Epithelial cell of proximal tubule (primary cell): ENCODE measurements around the gene ARHGEF37. TPM values are rescaled to one million over a fixed set of nuclear protein-coding genes. Genes with fewer than 3 reads are reported as not detected.

Experiments
- DNase-seq: peaks from one replicate; pipeline ENCODE4 v3.0.0-alpha.2; 2011; ENCODE audit warnings: low read depth
- H3K4me3 ChIP-seq: 2 replicates; pipeline ENCODE4 v1.5.1; 2011; ENCODE audit warnings: low read depth, mild to moderate bottlenecking, low read length
- total RNA-seq: library from RNA; depleted of rRNA; stranded (reverse); fragments of >200 nt; gene quantifications from 2 replicates; pipeline ENCODE4 v1.2.3, GENCODE V29; 2015
- TF ChIP-seq, protein P1 (sequence below): conservative IDR thresholded peaks from 2 replicates; pipeline ENCODE4 v1.5.1; 2012; ENCODE audit warnings: low read depth, mild to moderate bottlenecking, low read length

ARHGEF37 gene
- total RNA-seq, 1 donor from 2014 or later, result 2.7 TPM

DNA sequence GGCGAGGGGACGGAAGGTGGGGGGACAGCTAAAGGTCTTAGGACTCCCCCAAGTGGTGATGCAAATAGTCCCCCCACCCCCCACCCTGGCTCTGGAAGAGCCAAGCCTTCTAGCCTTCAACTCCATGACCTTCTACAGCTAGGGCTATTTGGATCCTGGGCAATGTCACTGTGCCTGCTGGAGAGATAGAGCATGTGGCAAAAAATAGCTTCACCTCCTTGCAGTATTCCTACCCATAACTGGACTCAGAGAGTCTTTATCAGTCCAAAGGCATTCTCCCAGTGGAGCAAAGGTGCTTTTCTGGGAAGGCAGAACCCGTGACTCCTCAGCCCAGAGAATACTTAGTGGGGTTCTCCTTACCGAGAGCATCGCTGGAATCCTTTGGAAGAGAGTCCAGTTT is 100.0 kb downstream of the ARHGEF37 start:
- no peak for DNase-seq
- TF ChIP-seq, protein P1, sequence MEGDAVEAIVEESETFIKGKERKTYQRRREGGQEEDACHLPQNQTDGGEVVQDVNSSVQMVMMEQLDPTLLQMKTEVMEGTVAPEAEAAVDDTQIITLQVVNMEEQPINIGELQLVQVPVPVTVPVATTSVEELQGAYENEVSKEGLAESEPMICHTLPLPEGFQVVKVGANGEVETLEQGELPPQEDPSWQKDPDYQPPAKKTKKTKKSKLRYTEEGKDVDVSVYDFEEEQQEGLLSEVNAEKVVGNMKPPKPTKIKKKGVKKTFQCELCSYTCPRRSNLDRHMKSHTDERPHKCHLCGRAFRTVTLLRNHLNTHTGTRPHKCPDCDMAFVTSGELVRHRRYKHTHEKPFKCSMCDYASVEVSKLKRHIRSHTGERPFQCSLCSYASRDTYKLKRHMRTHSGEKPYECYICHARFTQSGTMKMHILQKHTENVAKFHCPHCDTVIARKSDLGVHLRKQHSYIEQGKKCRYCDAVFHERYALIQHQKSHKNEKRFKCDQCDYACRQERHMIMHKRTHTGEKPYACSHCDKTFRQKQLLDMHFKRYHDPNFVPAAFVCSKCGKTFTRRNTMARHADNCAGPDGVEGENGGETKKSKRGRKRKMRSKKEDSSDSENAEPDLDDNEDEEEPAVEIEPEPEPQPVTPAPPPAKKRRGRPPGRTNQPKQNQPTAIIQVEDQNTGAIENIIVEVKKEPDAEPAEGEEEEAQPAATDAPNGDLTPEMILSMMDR, result no peak
- no peak overlapping the region for H3K4me3 ChIP-seq

DNA sequence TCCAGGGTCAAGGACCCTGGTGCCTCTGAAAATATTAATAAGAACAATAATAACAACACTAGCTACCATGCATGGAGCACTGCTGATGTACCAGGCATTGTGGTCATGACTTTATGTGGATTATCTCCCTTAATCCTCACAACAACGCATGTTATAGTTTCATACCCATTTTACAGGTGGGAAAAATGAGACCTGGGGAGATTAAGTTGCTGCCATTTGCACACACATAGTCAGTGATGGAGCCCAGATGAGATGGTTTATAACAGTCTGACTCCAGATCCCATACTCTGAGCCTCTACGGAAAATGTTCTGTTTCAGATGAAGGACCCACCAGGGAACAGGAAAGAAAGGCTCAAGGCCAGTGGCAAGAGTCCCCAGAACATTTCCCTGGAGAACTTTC is 100.6 kb downstream of the ARHGEF37 start:
- DNase-seq, result no peak
- no peak overlapping the region for H3K4me3 ChIP-seq
- TF ChIP-seq, protein P1, result no peak

DNA sequence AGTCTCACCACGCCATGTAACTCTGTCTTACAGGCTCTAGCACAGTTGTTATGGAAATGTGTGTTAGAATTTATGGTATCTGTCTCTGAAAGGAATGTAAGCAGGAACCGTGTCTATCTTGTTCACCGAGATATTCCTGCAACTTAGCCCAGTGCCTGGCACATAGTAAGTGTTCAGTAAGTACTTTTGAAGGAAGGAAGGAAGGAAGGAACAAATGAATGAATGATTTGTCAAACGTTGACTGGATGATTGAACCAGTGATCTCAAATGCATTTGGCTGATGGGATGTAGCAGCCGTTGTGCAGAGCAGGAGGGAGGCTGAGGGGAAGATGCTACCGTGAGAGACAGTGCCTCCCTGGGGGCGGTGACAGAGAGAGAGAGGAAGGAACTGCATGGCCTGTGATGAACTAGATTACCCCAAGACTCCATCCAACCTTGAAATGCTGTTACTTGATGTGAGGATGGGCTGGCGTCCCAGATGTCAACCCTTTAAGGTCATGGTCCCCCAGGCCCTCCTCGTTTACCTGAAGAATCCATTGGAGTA is 101.3 kb downstream of the ARHGEF37 start:
- DNase-seq, result no peak
- no peak overlapping the region for H3K4me3 ChIP-seq
- TF ChIP-seq, protein P1, result no peak

DNA sequence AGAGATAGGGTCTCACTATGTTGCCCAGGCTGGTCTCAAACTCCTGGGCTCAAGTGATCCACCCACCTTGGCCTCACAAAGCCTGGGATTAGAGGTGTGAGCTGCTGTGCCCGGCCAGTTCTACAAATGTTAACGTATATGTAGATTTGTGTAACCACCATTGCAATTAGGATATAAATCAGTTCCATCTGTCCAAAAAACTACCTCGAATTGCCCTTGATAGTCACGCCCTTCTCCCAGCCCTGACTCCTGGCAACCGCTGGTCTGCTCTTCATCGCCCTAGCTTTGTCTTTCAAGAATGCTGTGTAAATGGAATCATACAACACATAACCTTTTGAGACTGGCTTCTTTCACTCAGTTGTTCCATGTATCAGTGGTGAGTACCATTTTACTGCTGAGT is 102.7 kb downstream of the ARHGEF37 start:
- DNase-seq, result no peak
- TF ChIP-seq, protein P1, result no peak
- no peak overlapping the region for H3K4me3 ChIP-seq

DNA sequence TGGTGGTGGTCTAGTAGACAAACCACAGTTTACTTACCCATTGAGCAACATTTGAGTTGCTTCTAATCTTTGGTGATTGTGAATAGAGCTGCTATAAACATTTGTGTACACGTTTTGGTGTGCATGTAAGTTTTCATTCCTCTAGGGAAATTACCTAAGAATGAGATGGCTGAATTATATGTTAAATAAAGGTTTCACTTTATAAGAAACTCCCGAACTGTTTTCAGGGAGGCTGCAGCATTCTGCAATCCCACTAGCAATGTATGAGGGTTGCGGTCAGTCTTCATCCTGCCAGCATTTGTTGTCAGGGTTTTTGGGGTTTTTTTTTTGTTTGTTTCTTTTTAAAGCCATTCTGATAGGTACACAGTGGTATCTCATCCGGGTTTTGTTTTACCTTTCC is 103.1 kb downstream of the ARHGEF37 start:
- TF ChIP-seq, protein P1, result no peak
- H3K4me3 ChIP-seq, result no peak overlapping the region
- no peak for DNase-seq

Other genes starting within 250 kb of the ARHGEF37 start
- gene GRPEL2, start 236.0 kb upstream of the ARHGEF37 start, total RNA-seq, result 15.5 and 21.6 TPM in 2 replicates
- gene PCYOX1L, start 223.5 kb upstream of the ARHGEF37 start, total RNA-seq, result 6.1 and 7.1 TPM in 2 replicates
- not detected in 2 replicates for gene IL17B, start 202.2 kb upstream of the ARHGEF37 start, total RNA-seq
- gene CSNK1A1, start 30.1 kb upstream of the ARHGEF37 start, total RNA-seq, result 176 and 187 TPM in 2 replicates
- 0.81 and 1.3 TPM in 2 replicates for gene PPARGC1B, start 148.8 kb downstream of the ARHGEF37 start, total RNA-seq